Activated T-cell treated with anti-CD3 and anti-CD28 coated beads, Interleukin-2, amount 50 U/mL, for 72 hours (primary cell): ENCODE measurements around the gene STIP1. TPM values are rescaled to one million over a fixed set of nuclear protein-coding genes. Genes with fewer than 3 reads are reported as not detected.

ENCODE experiments used
- ATAC-seq, 2 donors: fragments of 150-1000 bp; cut with Tn5 transposase; replicated peaks in 1 of 2; 2 replicates each; pipeline ENCODE4 v1.10.0; 2021; ENCODE audit warnings: moderate library complexity in 2 of 2, mild to moderate bottlenecking in 1 of 2
- DNase-seq, 2 donors: peaks; one replicate each; pipeline ENCODE4 v3.0.0; 2021 to 2022; ENCODE audit warnings: mixed read lengths in 1 of 2
- H3K27ac Mint-ChIP-seq: one replicate; pipeline ENCODE4 v1.8.0; 2022; ENCODE audit warnings: mild to moderate bottlenecking, moderate library complexity, mixed read lengths
- H3K27me3 Mint-ChIP-seq: one replicate; pipeline ENCODE4 v1.8.0; 2022; ENCODE audit warnings: low read depth, mixed read lengths
- H3K36me3 Mint-ChIP-seq, 2 donors: one replicate each; pipeline ENCODE4 v1.8.0; 2022; ENCODE audit warnings: mixed read lengths in 2 of 2, mild to moderate bottlenecking in 1 of 2; ENCODE audit not compliant: insufficient read depth in 2 of 2
- H3K4me1 Mint-ChIP-seq: one replicate; pipeline ENCODE4 v1.8.0; 2022; ENCODE audit warnings: low read depth, mixed read lengths
- H3K4me3 Mint-ChIP-seq, 2 donors: one replicate each; pipeline ENCODE4 v1.8.0; 2022; ENCODE audit warnings: mild to moderate bottlenecking in 2 of 2, mixed read lengths in 2 of 2, moderate library complexity in 2 of 2
- H3K9me3 Mint-ChIP-seq, 2 donors: one replicate each; pipeline ENCODE4 v1.8.0; 2022; ENCODE audit warnings: mixed read lengths in 2 of 2
- total RNA-seq, 2 donors: library from RNA; stranded (reverse); gene quantifications; one replicate each; pipeline ENCODE4 v1.2.3, GENCODE V29; 2022

STIP1 gene
- total RNA-seq, 2 donors from 2014 or later = 246 to 256 TPM

DNA sequence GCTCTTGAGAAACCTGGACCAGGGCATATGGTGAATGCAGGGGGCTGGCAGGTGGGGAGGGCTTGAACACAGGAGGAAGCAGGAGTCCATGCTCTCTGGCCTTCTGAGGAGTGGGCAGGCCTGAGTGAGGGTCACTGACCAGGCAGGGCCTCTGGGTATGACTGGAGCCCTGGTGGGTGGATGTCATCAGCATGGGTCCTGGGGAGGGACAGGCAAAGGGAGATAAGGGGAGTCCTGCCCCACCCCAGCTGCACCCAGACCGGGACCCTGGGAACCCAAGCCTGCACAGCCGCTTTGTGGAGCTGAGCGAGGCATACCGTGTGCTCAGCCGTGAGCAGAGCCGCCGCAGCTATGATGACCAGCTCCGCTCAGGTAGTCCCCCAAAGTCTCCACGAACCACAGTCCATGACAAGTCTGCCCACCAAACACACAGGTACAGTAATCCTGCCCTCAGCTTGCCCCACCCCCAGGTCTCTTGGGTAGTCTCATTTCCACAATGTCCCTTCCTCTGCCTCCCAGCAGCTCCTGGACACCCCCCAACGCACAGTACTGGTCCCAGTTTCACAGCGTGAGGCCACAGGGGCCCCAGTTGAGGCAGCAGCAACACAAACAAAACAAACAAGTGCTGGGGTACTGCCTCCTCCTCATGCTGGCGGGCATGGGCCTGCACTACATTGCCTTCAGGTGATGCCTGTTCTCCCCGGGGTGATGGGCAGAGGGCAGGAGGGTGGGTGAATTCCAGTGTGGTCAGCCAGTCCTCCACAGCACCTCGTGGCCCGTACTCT is 46.4 kb downstream of the STIP1 start:
- no peaks in the 10 kb centered on the region for H3K27me3 Mint-ChIP-seq
- no peak overlapping the region for H3K27ac Mint-ChIP-seq
- H3K9me3 Mint-ChIP-seq = no peaks in the 10 kb centered on the region
- H3K4me3 Mint-ChIP-seq = peak overlapping the region in 1 of 2 donors; percentile 97
- ATAC-seq (no peak), DNase-seq (no peak)
- H3K4me1 Mint-ChIP-seq = peaks cover 54% of the 10 kb centered on the region
- H3K36me3 Mint-ChIP-seq = no peaks in the 10 kb centered on the region

DNA sequence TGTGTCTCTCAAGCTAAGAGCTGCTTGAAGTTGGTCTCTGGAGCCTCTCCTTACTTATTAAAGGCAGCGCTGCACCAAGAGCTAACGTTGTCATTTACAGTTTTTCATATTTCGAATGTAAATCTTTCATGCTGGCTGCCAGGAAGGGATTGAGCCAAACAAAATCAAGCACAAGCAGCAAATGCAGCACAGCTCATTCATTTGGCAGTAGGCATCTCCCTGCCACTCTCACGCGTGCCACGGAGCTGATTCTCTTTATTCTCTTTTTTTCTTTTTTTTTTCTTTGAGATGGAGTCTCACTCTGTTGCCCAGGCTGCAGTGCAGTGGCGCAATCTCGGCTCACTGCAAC is 47.0 kb downstream of the STIP1 start:
- DNase-seq (no peak), ATAC-seq (no peak)
- Mint-ChIP-seq H3K27ac (no peak overlapping the region), H3K4me1 (peaks cover 48% of the 10 kb centered on the region), H3K36me3 (no peaks in the 10 kb centered on the region), H3K27me3 (no peaks in the 10 kb centered on the region), H3K4me3 (peak overlapping the region; percentile 73 to 79), H3K9me3 (no peaks in the 10 kb centered on the region)

DNA sequence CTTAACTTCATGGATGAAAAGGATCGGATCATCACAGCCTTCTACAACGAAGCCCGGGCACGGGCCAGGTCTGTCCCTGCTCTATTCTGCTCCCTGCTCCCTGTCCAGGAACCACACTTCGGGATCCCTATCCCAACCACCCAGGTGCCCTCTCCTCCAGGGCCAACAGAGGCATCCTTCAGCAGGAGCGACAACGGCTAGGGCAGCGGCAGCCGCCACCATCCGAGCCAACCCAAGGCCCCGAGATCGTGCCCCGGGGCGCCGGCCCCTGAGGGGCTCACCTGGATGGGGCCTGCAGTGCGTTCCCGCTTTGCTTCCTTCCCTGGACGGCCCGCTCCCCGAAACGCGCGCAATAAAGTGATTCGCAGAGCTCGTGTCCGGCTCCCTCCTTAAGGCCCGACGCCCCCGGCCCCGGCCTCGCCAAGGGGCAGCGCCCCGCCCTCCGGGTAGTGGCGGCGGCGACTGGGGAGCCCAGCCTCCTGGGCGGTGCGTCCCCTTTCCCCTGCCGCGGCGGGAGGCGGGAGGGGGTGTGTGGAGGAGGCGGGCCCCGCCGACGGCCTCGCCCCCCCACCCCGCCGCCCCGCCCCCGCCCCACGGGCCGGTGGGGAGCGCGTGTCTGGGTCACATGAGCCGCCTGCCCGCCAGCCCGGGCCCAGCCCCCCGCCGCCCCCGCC is 48.1 kb downstream of the STIP1 start, which contains the start of gene VEGFB:
Gene VEGFB (plus strand): TSS at position 672 of the 674 bp plus-strand sequence. CDS start 250 bp downstream, outside the sequence.
- peak; percentile 61 to 64 for ATAC-seq
- peak within 1 kb of the TSS; percentile 92 to 96 for H3K4me3 Mint-ChIP-seq
- H3K4me1 Mint-ChIP-seq = peaks cover 38% of the 10 kb centered on the region
- H3K9me3 Mint-ChIP-seq = no peaks in the 10 kb centered on the region
- H3K27ac Mint-ChIP-seq = peak within 1 kb of the TSS; percentile 44
- no peaks in the 10 kb centered on the region for H3K36me3 Mint-ChIP-seq
- no peaks in the 10 kb centered on the region for H3K27me3 Mint-ChIP-seq
- DNase-seq = peak; percentile 81

DNA sequence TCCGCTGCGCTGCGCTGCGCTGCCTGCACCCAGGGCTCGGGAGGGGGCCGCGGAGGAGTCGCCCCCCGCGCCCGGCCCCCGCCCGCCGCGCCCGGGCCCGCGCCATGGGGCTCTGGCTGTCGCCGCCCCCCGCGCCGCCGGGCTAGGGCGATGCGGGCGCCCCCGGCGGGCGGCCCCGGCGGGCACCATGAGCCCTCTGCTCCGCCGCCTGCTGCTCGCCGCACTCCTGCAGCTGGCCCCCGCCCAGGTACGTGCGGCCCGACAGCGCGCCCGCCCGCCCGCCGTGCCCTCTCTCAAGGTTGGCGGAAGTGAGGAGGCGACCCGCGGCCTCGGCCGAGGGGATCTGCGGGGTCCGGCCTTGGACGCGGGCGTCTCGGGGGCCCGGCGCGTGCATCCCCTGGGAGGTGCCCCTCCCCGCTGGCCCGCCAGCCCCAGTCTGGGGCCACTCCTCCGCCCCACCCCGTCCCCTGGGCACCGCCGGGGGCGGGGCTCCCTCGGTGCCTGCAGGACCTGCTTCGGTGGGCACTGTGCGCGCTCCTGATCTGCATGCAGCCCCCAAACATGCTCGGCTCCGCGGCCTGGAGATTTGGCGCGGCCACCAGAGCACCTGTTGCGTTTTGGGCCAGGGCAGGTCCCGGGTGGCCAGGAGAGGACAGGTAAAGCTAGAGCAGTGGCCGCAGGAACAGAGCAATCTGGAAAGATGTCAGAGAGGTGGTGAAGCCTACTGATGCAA is 48.8 kb downstream of the STIP1 start:
- ATAC-seq (peak; percentile 61 to 64), DNase-seq (peak; percentile 63 to 68)
- no peak overlapping the region for H3K27ac Mint-ChIP-seq
- no peaks in the 10 kb centered on the region for H3K27me3 Mint-ChIP-seq
- H3K4me3 Mint-ChIP-seq = peak overlapping the region; percentile 92 to 96
- H3K36me3 Mint-ChIP-seq = no peaks in the 10 kb centered on the region
- H3K4me1 Mint-ChIP-seq = peaks cover 34% of the 10 kb centered on the region
- H3K9me3 Mint-ChIP-seq = no peaks in the 10 kb centered on the region

DNA sequence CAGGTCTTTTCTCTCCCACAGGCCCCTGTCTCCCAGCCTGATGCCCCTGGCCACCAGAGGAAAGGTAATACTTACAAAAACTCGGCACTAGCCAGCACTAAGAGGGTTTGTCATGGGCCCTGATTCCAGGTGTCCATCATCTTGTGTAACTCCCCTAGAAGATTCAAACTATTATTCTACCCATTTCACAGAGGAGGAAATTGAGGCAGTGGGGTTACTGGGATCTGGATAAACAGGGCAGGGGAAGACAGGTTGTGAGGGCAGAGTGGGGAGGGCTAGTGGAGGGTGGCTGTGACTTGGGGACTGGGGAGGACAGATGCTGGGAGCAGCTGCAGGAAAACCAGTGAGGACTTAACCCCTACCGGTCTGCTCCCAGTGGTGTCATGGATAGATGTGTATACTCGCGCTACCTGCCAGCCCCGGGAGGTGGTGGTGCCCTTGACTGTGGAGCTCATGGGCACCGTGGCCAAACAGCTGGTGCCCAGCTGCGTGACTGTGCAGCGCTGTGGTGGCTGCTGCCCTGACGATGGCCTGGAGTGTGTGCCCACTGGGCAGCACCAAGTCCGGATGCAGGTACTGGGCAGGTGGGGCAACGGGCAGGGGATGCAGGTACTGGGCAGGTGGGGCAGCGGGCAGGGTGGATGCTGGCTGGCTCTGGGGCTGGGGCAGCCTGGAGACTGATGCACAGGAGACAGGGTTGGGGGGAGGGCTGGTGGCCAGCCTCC is 49.6 kb downstream of the STIP1 start:
- DNase-seq (no peak), ATAC-seq (no peak)
- H3K36me3 Mint-ChIP-seq = no peaks in the 10 kb centered on the region
- no peaks in the 10 kb centered on the region for H3K9me3 Mint-ChIP-seq
- peaks cover 39% of the 10 kb centered on the region for H3K4me1 Mint-ChIP-seq
- no peaks in the 10 kb centered on the region for H3K27me3 Mint-ChIP-seq
- peak overlapping the region; percentile 92 to 96 for H3K4me3 Mint-ChIP-seq
- peak overlapping the region; percentile 44 for H3K27ac Mint-ChIP-seq

DNA sequence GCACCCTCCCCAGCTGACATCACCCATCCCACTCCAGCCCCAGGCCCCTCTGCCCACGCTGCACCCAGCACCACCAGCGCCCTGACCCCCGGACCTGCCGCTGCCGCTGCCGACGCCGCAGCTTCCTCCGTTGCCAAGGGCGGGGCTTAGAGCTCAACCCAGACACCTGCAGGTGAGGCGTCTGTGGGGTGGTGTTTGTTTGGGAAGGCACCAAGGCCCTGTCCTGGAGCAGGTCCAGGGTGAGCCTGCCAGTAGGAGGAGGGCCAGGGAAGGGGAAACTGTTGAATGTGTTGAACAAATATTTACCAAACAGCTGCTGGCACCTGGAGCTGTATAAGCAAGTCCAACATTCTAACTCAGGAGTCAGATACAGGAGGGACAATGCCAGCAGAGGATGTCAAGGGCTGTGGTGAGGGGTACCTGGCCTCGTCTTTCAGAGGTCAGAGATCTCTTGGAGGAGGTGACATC is 51.5 kb downstream of the STIP1 start:
- Mint-ChIP-seq H3K27me3 (no peaks in the 10 kb centered on the region), H3K4me1 (peaks cover 36% of the 10 kb centered on the region), H3K9me3 (no peaks in the 10 kb centered on the region), H3K27ac (peak overlapping the region; percentile 65), H3K4me3 (no peak overlapping the region), H3K36me3 (peaks cover 1% of the 10 kb centered on the region in 2 donors)
- ATAC-seq (no peak), DNase-seq (no peak)

DNA sequence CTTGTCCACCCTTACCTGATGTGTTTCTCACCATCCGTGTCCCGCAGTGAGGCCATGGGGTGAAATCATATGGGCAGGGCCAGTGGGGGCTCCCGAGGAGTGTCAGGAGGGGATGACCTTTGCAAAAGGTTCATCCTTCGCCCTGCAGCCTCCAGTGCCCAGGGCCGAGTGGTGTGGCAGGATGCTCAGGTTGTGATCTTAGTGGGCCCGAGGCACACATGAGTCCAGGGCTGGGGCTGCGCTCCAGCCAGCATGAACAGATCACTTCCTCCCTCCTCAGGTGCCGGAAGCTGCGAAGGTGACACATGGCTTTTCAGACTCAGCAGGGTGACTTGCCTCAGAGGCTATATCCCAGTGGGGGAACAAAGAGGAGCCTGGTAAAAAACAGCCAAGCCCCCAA is 52.1 kb downstream of the STIP1 start:
- no peak overlapping the region for H3K27ac Mint-ChIP-seq
- ATAC-seq (no peak), DNase-seq (no peak)
- H3K4me1 Mint-ChIP-seq = peaks cover 38% of the 10 kb centered on the region
- H3K36me3 Mint-ChIP-seq = peaks cover 1% of the 10 kb centered on the region in 2 donors
- no peaks in the 10 kb centered on the region for H3K27me3 Mint-ChIP-seq
- no peak overlapping the region for H3K4me3 Mint-ChIP-seq
- no peaks in the 10 kb centered on the region for H3K9me3 Mint-ChIP-seq

DNA sequence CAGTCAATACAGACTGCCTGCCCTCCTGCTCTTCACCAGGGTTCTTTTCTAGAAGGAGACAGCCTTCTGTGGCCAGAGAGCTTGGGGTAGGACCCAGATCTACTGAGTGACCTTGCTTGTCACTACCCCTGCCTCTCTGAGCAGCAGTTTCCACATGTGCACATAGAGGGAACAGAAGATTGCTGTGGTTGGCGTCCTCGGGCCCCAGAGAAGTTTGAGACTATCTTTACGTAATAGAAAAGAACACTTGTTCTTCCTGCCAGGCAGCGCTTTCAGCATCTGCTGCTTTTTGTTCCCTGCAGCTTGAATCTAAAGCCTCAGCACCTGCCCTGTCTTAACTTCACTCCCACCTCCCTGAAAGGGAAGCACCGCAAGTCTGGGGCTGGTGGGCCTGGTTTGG is 53.0 kb downstream of the STIP1 start:
- no peaks in the 10 kb centered on the region for H3K9me3 Mint-ChIP-seq
- peak overlapping the region; percentile 28 for H3K27ac Mint-ChIP-seq
- ATAC-seq (no peak), DNase-seq (no peak)
- H3K27me3 Mint-ChIP-seq = no peaks in the 10 kb centered on the region
- H3K36me3 Mint-ChIP-seq = peaks cover 1% of the 10 kb centered on the region in 2 donors
- H3K4me1 Mint-ChIP-seq = peaks cover 38% of the 10 kb centered on the region
- H3K4me3 Mint-ChIP-seq = no peak overlapping the region

DNA sequence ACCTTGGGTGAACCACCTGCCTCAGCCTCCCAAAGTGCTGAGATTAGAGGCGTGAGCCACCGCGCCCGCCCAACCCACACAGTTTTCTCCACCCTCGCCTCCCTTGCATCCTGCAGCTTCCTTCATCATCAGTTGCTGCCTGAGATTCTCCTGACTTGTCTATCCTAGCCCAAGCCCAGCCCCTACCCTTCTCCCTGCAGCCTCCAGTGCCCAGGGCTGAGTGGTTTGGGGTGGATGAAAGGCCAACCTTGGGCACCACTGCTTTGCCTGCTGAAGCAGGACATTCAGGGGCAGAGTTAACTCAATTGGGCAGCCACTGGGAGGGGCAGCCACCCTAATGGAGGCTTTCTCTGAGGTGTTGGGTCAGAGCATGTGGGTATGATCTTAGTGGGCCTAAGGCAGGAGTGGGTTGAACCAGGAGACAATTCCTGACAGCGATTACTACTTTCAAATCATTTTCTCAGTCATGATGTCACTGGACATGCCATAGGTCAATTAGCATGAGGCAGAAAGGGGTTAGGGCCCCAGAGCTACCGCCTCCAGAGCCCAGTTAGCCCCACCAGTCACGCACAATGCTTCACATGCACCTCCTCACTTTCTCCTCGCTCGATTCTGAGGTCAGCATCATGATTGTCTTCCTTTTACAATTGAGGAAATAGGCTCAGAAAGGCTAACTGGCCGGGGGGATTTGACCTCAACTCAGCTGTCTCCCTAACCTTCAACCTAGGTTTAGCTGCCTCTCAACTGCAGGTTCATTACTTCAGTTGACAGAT is 53.9 kb downstream of the STIP1 start:
- Mint-ChIP-seq H3K4me1 (peaks cover 41% of the 10 kb centered on the region), H3K36me3 (peaks cover 1% of the 10 kb centered on the region in 2 donors), H3K27me3 (no peaks in the 10 kb centered on the region), H3K9me3 (no peaks in the 10 kb centered on the region), H3K4me3 (peak overlapping the region; percentile 88 to 93), H3K27ac (peak overlapping the region; percentile 96)
- DNase-seq (no peak), ATAC-seq (no peak)

DNA sequence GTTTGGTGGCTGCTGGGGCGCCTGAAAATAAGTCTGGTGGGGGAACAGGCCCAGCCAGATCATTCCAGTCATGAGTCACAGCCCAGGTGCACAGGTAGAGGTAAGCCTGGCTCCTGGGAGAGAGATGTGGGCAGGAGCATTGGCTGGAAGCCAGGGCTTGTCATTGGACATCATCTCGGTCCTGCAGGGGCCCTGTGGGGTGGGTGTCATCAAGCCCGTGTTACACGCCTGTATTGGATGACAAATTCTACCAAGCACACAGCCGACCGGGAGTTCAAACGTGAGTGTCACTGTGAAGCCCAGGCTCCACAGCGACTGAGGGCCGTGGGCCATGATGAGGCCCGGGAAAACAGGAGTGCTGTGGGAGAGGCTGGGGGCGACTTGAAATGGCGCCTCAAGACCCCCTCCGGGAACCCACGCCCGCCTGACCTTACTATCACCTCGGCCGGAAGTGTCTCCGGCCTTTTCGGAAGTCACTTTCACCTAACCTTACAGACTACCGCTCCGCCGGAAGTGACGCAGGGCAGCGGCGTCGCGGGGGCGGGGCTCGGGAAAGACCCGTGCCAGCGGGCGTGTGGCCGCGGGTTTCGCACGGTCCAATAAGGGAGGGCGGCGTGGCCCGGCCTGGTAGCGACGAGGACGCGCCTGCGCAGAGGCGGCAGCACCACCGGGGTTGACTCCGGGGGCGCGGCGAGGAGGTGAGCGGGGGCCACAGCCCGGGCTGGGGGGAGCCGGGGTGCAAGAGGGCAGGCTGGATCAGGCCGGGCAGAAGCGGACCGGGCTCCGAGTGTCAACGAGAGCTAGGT is 54.7 kb downstream of the STIP1 start, which contains the start of gene FKBP2:
Gene FKBP2 (plus strand): TSS at position 661 of the 806 bp plus-strand sequence. CDS start 1,293 bp downstream, outside the sequence.
- ATAC-seq (peak; percentile 67 to 72), DNase-seq (peak; percentile 99 to 100)
- Mint-ChIP-seq H3K4me3 (peak within 1 kb of the TSS; percentile 88 to 93), H3K9me3 (no peaks in the 10 kb centered on the region), H3K27ac (peak within 1 kb of the TSS; percentile 96), H3K4me1 (peaks cover 35% of the 10 kb centered on the region), H3K36me3 (peaks cover 1% of the 10 kb centered on the region in 2 donors), H3K27me3 (no peaks in the 10 kb centered on the region)

DNA sequence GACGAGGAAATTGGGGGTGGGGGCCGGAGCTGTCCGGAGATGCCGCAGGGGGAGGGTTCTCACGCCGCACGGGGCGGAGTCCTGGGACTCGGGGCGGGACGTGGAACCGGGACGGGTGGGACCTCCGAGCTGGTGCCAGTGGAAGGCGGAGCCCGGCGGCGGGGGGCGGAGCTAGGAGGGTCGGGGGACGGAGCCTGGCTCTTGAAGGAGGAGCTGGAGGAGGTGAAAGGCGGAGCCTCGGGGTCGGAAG is 55.2 kb downstream of the STIP1 start:
- H3K4me3 Mint-ChIP-seq = peak overlapping the region; percentile 88 to 93
- H3K4me1 Mint-ChIP-seq = peaks cover 33% of the 10 kb centered on the region

More for the DNA sequence above, 55.2 kb downstream of the STIP1 start:
- DNase-seq (peak; percentile 100), ATAC-seq (peak; percentile 83 to 87)
- Mint-ChIP-seq H3K9me3 (no peaks in the 10 kb centered on the region), H3K27me3 (no peaks in the 10 kb centered on the region), H3K27ac (peak overlapping the region; percentile 88), H3K36me3 (peaks cover 1% of the 10 kb centered on the region in 2 donors)
